ENCODE data around the gene MADD.
A peak's percentile ranks its signal among the peaks of the same experiment; 100 is the strongest.

Gene MADD

DNA sequence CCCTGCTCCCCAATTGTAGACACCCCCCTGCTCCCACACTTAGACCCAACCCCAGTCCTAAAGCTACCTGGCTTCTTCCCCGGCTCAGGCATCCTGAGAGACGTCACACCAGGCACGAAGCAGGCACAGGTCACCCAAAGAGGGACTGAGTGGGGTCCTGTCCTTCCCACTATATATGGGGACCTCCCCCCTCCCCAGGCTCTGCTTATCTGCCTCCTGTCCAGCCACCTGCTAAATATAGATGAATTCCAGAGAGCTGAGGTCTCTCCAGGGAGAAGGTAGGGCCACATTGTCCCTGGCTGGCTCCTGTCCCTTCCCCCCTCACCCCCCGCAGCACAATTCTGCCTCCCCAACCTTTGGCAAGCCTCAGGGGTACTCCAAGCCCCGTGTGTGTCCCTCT lies 82.6 kb downstream of the MADD start, which contains the start of gene MYBPC3:
TSS of gene MYBPC3 (minus strand) at position 147 of the 400 bp plus-strand sequence. CDS start at position 92, 55 bp downstream.
- no peak for TF ChIP-seq CTCF (IDR thresholded peaks at IDR 0.05; ENCODE audit: control insufficient read depth, insufficient read depth, low read depth, low read length, missing control alignments)
- no peak for DNase-seq (ENCODE audit: low read depth)
- H3K4me3 ChIP-seq (ENCODE audit: control insufficient read depth, low read depth, low read length), result no peak within 1 kb of the TSS

DNA sequence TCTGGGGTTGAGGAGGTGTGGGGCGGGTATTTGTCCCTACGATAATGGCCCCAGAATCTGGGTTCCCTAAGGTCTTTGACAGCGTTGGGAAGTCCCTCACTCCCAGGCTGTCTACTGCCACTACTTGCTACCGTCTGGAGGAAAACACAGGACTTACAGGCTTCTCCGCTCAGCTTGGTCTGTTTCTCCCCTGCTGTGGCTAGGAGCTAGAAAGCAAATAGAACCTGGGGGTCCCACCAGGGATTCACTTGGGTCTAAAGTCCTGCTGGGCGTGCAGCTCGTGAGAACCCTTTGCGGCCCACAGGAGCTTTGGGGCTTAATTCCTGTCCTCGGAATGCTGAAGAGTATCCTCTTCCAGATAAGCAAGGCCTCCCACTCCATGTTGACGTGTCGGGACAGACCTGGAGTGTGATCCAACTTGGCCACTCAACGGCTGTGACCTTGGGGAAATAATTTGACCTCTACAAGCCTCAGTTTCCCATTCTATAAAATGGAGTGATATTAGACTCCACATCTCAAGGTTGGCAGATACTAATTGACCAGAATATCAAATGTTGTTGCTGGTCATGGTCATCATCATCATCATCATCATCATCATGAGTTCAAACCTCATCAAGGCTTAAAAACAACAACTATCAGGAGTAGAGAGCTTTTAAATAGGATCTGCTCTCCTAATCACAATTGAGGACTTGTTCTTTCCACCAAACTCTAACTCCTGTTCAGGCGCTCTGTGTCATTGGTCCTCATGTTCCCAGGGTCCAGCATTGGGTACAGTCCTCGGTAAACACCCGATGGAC lies 84.2 kb downstream of the MADD start:
- no peak for TF ChIP-seq CTCF (IDR thresholded peaks at IDR 0.05; ENCODE audit: control insufficient read depth, insufficient read depth, low read depth, low read length, missing control alignments)
- H3K4me3 ChIP-seq (ENCODE audit: control insufficient read depth, low read depth, low read length), result no peak overlapping the region
- DNase-seq (ENCODE audit: low read depth), result no peak

DNA sequence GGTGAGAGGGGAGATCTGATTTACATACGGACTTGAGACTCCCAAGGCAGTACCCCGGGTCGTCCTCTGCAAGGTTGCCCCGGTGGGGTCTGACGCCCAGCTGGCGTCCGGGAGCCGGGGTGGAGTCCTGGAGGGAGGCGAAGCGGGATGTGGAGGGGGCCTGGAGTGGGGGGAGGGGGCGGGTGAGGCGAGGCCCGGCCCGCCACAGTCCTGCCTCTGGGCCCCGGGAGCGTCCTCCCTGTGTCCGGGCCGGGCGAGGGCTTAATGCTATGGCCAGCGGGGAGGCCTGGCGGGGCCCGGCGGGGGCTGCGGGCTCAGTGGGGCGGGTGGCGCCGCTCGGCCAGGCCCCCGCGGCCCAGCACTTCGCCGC lies 85.0 kb downstream of the MADD start:
- no peak for TF ChIP-seq CTCF (IDR thresholded peaks at IDR 0.05; ENCODE audit: control insufficient read depth, insufficient read depth, low read depth, low read length, missing control alignments)
- DNase-seq (ENCODE audit: low read depth), result no peak
- no peak overlapping the region; the same call in 1 of the 2 replicates for H3K4me3 ChIP-seq (ENCODE audit: control insufficient read depth, low read depth, low read length)

DNA sequence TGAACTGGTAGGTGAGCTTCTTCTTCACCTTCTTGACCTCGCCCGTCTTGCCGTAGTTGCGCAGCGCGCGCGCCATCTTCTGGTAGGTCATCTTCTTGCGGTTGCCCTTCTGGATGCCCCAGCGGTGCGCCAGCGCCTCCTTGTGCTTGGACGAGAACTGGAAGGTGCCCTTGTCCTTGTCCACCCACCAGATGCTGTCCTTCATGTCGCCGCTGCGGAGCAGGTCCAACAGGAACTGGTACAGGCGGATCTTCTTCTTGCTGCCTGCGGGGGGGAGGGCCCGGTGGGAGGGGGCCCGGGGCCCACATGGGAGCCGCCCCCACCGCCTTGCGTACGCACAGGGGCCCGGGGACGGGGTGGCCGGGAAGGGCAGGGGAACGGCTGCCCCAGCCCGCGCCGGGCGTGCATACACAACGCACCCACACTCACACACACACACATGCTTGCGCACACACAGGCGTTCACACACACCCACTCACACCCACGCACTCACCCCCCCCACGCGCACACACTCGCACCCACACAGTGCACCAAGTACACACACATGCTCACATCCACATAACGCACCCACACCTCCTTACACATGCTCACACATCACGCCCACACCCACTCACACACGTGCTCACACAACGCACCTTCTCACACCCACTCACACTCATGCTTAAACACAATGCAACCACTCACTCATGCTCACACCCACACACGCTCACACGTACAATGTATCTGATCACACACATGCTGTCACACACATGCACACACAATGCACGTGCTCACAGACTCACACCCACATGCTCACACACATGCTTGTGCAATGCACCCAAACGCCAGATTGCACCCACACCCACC lies 85.6 kb downstream of the MADD start:
- TF ChIP-seq CTCF (IDR thresholded peaks at IDR 0.05; ENCODE audit: control insufficient read depth, insufficient read depth, low read depth, low read length, missing control alignments), result peak; percentile 98
- H3K4me3 ChIP-seq (ENCODE audit: control insufficient read depth, low read depth, low read length), result peak overlapping the region; percentile 1; the same call in 1 of the 2 replicates
- DNase-seq (ENCODE audit: low read depth), result peak; percentile 44

DNA sequence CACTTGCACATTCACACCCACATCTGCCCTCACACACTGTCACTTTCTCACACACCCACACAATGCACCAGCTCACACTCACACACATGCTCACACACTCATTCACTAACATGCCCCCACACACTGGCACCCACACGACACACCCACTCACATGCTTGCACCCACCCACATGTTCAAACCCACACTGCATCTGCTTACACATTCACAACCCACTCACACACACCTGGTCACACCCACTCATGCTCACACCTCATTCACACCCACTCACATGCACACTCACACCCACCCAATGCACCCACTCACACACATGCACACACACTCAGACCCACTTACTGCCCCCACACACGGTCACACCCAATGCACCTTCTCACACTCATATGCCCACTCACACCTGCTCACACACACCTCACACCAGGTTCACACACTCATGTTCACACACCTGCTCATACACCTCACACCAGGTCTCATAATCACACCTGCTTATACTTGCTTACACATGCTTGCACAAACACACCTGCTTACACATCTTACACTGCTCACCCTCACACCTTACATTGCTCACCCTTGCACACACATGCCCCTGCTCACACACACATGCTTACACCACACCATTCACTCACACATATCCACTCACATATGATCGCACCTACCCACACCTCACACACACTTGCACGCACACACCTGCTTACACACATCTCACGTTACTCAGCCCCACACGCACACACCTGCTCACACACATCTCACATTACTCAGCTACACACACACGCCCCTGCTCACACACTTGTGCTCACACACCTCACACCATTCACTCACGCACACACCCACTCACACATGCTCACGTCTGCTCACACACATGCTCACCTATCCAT lies 86.4 kb downstream of the MADD start:
- no peak overlapping the region for H3K4me3 ChIP-seq (ENCODE audit: control insufficient read depth, low read depth, low read length)
- TF ChIP-seq CTCF (IDR thresholded peaks at IDR 0.05; ENCODE audit: control insufficient read depth, insufficient read depth, low read depth, low read length, missing control alignments), result no peak
- DNase-seq (ENCODE audit: low read depth), result no peak

DNA sequence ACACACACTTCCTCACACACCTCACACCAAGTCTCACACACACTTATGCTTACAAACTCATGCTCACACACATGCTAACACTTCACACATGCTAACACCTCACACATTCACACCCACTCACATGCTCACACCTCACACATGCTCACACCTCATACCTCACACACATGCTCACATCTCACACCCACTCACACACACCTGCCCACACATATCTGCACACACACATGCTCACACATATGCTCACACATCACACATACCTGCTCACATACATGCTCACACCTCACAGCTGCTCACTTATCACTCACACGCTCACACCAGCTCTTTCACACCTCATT lies 87.0 kb downstream of the MADD start:
- DNase-seq (ENCODE audit: low read depth), result no peak
- TF ChIP-seq CTCF (IDR thresholded peaks at IDR 0.05; ENCODE audit: control insufficient read depth, insufficient read depth, low read depth, low read length, missing control alignments), result no peak
- H3K4me3 ChIP-seq (ENCODE audit: control insufficient read depth, low read depth, low read length), result no peak overlapping the region
